HG03520 (cell line): ENCODE measurements around the gene FAM181A.

Source experiments
- ATAC-seq: cut with Tn5 transposase; IDR thresholded peaks from one replicate; pipeline ENCODE4 v1.9.1; 2021; ENCODE audit warnings: mild to moderate bottlenecking, moderate library complexity; ENCODE audit not compliant: unreplicated experiment

Gene FAM181A

GRCh38 chr14:93903342-93904184, 23.6 kb upstream of the FAM181A start:
- no peak for ATAC-seq

DNA sequence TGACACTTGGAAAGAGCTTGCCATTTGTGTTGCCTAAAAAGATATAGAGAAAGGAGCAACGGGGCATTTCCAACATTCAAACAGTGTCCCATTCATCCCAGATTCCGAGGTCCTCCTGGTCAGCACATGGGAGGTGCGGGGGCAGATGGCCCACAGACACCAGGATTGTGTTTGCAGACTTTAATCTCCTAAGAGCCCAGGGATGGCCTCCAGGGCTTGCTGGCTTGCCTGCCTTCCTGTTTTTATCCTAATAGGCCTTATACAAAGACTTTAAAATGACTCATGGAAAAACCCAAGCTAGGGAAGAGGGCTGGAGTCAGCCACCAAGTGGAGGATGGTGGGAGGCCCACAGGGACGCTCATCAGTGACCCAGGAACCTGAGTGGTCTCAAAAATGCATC, 21.5 kb upstream of the FAM181A start:
- no peak for ATAC-seq

GRCh38 chr14:93906341-93907329, 20.5 kb upstream of the FAM181A start:
- ATAC-seq, result no peak

GRCh38 chr14:93909429-93910128, 17.6 kb upstream of the FAM181A start:
- no peak for ATAC-seq

GRCh38 chr14:93911975-93912615, 15.0 kb upstream of the FAM181A start:
- ATAC-seq, result no peak

- no peak for ATAC-seq
Observed at GRCh38 chr14:93912782-93913181, 14.4 kb upstream of the FAM181A start.

GRCh38 chr14:93914278-93914677, 12.9 kb upstream of the FAM181A start:
- ATAC-seq, result no peak

DNA sequence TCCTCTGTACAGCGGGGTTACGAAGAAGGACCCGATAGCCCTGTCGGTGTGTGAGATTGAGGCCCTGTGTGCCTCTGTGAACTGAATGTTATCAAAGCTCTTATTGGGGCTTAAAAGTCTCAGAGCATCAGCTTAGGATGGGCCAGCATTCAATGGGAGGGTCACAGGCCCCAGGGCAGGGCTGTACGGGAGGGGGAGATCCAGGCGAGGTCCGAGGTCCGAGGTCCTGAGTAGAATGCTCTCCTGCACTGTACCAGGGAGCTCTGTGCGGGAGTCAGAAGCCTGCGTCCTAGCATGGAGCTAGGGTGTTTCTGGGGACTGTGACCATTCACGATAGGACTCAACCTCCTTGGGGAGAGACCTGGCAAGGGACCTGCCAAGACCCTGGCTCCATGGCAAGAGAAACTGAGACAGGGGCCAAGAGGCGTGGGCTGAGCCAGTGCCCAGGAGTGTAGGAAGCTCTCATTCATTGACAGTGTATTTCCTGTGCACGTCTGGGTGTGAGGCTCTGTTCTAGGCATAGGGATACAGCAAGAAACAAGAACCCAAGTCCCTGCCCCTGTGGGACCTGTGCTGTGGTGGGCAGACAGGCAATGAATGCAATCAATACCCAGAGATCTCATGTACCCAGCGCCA, 12.0 kb upstream of the FAM181A start:
- ATAC-seq, result no peak

- ATAC-seq, result no peak
Observed at GRCh38 chr14:93915800-93916199, 11.3 kb upstream of the FAM181A start.

GRCh38 chr14:93916498-93916897, 10.6 kb upstream of the FAM181A start:
- no peak for ATAC-seq

GRCh38 chr14:93917141-93917540, 10.0 kb upstream of the FAM181A start:
- no peak for ATAC-seq

DNA sequence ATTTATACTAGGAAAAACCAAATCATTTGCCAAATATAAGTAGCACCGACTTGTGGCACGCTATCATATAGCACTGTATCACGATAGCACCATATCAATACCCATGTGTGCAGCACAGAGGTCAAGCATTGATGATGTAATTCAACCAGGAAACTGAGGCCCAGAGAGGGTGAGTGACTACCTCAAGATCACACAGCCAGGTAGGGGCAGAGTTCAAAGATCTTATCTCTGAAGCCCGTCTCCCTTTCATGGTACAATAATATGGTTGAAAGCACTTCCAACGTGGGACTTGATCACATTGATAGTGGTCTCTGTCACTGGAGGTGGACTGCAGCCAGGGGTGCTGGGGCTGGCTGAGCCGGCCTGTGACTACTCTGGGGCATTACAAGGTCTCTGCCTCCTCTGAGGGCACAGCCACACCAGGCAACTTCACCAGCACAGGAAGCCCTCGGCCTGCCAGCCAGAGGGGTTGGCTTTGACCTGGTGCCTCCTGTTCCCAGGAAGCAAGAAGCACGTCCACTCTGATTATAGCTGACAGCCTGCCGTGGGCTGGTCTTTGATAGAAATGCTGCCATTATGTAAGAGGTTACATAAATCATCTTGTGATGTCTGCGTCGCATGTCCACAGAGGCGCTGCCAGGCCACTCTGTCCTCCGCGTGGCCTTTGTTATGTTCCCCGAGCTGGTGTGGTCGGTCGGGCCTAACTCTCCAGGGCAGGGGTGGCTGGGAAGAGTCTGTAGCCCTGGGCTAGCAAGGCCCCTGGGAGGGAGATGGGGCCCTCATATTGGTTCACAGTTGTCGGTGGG, 5.9 kb upstream of the FAM181A start:
- ATAC-seq, result no peak

GRCh38 chr14:93923626-93924025, 3.5 kb upstream of the FAM181A start:
- no peak for ATAC-seq

GRCh38 chr14:93924592-93925355, 2.4 kb upstream of the FAM181A start:
- ATAC-seq, result no peak

- ATAC-seq, result no peak
Observed at GRCh38 chr14:93925374-93925895, 1.7 kb upstream of the FAM181A start.

DNA sequence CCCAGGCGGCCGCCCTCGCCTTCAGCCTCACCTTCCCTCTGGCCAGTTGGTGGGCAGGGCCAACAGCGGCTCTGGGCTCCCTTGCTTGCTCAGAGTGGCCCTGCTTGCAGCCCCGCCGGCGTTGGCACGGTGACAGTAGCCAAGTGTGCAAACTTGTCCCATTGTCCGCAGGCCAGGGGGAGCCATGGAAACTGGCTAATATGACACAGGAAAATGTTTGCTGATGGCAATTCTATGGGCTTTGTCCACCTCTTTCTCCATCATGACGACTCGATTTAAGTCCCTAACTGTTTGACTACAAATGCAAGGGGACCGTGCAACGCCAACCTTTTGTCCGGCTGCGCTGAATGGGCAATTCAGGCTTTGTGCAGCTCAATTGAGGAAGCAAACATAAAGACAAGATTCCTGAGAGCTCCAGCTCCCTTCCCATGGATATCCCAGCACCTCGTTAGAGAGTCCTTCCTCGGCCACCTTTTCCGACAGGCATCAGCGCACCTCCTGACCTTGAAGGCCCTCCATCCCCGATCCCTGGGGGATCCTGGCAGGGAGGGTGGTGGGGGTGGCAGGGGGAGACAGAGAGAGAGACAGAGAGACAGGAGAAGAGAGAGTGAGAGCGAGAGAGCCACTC, 785 bp upstream of the FAM181A start:
- ATAC-seq, result no peak

- no peak for ATAC-seq
Observed at GRCh38 chr14:93927800-93928145, 629 bp downstream of the FAM181A start.
